Fibroblast of lung (primary cell): ENCODE data around the gene RAB44.

Experiments
- EZH2 ChIP-seq: IDR thresholded peaks from 2 replicates; pipeline ENCODE4 v1.5.1; 2012; ENCODE audit warnings: low read length, control low read depth, mild to moderate bottlenecking; ENCODE audit errors: missing control alignments
- TF ChIP-seq, protein P1 (sequence below), 2 donors: IDR thresholded peaks in 1 of 2; conservative IDR thresholded peaks in 1 of 2; 1 replicate in 1 of 2; 2 replicates in 1 of 2; pipeline ENCODE4 v1.5.1; 2011 to 2012; ENCODE audit warnings: low read length in 2 of 2, control low read depth in 1 of 2, inconsistent platforms in 1 of 2, low read depth in 1 of 2, mild to moderate bottlenecking in 1 of 2

DNA sequence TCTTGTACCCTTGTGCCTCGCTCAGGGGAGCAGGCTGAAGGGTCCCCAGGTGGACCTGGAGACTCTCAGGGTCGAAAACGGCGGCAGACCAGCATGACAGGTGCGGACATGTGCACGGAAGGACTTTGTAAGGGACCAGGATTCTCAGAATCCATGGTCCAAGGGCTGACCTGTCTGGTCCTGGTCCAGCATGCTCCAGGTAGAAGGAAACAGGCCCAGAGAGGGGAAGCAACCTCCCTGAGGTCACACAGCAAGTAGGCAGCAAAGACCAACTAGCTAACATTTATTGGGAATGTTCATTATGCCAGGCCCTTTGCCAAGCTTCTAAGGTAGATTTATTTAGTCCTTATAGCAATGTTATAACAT lies 13.2 kb upstream of the RAB44 start:
- TF ChIP-seq EZH2 = no peak
- TF ChIP-seq, protein P1, sequence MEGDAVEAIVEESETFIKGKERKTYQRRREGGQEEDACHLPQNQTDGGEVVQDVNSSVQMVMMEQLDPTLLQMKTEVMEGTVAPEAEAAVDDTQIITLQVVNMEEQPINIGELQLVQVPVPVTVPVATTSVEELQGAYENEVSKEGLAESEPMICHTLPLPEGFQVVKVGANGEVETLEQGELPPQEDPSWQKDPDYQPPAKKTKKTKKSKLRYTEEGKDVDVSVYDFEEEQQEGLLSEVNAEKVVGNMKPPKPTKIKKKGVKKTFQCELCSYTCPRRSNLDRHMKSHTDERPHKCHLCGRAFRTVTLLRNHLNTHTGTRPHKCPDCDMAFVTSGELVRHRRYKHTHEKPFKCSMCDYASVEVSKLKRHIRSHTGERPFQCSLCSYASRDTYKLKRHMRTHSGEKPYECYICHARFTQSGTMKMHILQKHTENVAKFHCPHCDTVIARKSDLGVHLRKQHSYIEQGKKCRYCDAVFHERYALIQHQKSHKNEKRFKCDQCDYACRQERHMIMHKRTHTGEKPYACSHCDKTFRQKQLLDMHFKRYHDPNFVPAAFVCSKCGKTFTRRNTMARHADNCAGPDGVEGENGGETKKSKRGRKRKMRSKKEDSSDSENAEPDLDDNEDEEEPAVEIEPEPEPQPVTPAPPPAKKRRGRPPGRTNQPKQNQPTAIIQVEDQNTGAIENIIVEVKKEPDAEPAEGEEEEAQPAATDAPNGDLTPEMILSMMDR (conservative IDR thresholded peaks at IDR 0.05 in 1 of 2, IDR thresholded peaks at IDR 0.05 in 1 of 2; ENCODE audit: low read depth in 1 of 2, low read length in 2 of 2) = no peak
